Hypothalamus (tissue), 51 donors: ENCODE data around the gene BFSP1.

ENCODE experiments used
- DNase-seq, 51 donors: peaks; one replicate each; lab custom pipeline; 2025; lab: John Stamatoyannopoulos, UW

The BFSP1 gene

GRCh38 chr20:17500826-17501225, 30.4 kb downstream of the BFSP1 start:
- DNase-seq: no peak

GRCh38 chr20:17500271-17500670, 30.9 kb downstream of the BFSP1 start:
- DNase-seq: no peak

- DNase-seq: no peak
These were observed 32.1 kb downstream of the BFSP1 start for GRCh38 chr20:17499041-17499440.

DNA sequence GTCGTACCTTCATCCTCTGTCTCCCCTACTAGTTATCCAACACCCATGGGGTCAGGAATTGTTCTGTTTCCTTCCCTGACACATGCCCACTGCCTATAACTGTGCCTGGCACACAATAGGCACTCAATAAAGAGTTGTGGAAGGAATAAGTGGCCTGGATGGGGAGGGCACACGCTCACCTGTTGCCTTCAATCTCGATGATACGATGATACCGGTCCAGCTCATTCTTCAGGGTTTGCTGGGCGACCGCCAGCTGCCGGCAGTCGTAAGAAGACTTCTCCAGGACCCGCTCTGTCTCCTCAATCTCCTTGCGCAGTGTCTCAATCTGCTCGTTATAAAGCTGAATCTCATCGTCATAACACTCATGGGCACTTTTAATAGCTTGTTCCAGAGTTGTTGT, 32.5 kb downstream of the BFSP1 start:
- DNase-seq: no peak

DNA sequence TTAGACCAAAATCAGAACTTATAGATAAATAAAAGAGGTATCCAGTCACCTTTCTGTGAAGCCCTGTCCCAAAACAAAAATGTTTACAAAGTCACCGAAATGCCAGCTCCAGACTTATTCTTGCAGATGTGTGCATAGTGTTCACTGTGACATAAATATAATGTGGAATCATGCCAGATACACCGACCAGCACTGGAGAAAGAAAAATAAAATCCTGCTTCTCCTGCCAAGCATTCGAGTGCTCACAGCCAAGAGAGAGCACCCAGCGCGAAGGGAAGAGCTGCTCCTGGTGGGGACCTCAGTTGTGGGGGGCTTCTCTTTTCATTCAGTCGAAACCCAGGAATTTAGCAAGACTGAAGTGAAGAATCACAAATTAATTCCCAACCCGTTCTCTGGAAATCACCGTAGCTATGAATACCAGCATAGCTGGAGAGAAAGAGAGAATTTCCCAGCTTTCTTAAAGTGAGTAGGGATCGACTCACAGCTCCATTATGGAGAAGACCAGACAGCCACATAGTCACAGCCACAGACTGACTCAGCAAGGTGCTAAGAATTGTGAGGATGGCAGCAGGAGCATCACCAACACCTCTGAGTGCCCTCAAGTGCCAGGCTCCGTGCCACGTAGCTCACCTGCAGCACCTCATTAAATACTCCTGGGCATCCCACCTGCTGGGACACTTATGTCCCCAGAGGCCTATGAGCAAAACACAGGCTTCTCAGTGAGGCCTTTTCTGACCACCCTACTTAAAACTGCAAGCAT, 33.2 kb downstream of the BFSP1 start:
- DNase-seq: peak in 1 of 51 donors; percentile 12

- DNase-seq: no peak
These were observed 35.4 kb downstream of the BFSP1 start for GRCh38 chr20:17495826-17496225.

DNA sequence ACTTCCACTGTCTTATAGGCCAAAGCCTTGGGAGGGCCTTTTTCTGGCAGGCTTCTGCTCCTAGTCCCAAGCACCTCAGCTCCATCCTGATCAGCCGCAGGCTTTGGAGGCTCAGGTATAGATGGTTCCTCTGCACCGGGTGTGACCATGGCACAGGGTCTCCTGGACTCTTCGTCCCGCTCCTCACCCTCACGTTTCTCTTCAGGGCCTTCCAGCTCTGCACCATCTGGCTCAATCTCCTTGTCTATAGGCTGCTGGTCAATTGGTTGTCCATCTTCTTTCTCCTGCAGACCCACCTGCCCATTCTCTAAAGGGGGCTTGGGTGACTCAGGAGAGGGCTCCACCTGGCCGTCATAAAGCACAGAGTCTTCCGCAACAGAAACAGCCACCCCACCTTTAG, 37.0 kb downstream of the BFSP1 start:
- no peak for DNase-seq

DNA sequence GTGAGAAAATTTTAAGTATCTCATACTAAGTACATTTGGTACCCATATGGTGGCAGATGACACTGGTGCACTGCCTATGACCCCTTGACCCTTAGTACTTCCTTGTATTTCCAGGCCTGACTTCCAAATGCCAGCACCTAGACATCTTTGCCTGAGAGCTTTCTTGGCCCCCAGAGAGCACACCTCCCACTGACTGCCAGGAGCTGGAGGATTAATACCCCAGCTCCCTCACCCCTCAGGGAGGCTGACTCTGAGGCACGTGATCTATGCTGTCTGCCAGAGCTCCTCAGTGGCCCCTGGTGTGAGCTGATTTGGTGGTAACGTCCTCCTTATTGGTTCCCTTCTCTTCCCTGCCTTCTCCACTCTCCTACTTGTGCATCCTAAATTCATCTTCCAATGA, 38.0 kb downstream of the BFSP1 start:
- no peak for DNase-seq

DNA sequence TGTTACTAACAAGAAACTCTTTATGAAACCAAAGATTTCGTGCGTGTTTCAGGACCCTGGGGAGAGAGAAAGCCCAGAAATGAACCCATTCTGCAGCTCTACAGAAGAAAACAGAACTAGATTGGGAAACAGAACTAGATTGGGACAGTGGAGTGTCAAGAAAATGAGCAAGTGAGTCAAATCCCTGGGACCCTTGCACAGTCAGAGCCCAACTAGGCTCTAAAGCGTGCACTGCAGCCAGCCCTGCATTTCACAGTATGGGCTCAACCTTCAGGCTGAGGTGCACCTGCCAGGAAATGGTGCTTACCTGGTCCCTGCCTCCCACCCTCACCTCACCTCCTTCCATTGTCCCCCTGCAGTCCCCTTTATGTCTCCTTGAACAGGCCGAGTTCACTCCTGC, 39.7 kb downstream of the BFSP1 start:
- no peak for DNase-seq

GRCh38 chr20:17491041-17491440, 40.1 kb downstream of the BFSP1 start:
- no peak for DNase-seq

- no peak for DNase-seq
These were observed 40.7 kb downstream of the BFSP1 start for GRCh38 chr20:17490501-17490900.

DNA sequence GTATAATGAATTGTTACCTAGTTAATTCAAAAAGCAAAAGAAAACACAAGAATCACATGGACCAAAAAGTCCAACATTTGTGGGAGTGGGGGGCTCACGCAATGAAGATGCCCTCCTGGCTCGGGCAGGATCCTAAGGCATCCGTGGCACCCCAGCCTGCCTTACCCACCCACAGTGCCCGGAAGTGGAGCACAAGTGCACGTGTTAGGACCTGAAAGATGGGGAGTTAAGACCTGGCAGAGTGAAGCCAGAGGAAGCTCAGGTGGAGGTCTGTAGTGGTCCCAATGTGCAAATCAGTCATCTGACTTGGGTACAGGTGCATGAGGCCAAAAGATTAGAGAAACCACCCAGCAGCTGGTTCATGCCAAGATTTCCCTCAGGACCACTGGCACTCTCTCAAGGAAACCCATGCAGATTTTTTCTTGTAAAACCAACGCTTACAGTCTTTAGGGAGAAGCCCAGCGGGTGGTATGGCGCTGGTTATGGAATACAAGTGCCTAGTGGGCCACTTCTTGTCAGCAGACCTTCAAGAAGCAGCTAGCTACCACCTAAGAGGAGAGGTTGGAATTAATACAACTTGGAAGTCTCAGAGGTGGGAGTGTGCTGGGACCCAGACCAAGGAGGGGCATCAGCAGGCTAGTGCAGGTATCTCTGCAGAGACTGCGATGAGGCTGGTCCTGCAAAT, 42.1 kb downstream of the BFSP1 start:
- DNase-seq: no peak

- DNase-seq: no peak
These were observed 46.2 kb downstream of the BFSP1 start for GRCh38 chr20:17485017-17485416.

DNA sequence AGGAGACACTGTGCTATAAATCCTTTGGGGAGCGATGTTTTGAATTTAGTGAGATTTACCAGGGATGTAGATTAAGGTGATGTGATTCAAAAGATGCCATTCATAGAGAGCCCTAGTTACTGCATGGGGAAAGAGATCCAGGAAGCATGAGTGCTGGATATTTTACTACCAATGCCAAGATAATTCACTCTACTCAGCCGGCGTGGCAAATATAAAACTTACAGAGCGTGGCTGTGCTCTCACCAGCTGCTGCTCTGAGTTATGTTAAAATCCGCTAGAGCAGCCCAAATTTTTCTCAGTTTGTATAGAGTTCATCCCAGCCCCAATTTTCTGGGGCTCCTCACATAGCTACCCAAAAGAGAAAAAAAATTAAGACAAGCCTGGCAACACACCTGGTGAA, 48.6 kb downstream of the BFSP1 start:
- DNase-seq: no peak

GRCh38 chr20:17481661-17482060, 49.5 kb downstream of the BFSP1 start:
- no peak for DNase-seq

DNA sequence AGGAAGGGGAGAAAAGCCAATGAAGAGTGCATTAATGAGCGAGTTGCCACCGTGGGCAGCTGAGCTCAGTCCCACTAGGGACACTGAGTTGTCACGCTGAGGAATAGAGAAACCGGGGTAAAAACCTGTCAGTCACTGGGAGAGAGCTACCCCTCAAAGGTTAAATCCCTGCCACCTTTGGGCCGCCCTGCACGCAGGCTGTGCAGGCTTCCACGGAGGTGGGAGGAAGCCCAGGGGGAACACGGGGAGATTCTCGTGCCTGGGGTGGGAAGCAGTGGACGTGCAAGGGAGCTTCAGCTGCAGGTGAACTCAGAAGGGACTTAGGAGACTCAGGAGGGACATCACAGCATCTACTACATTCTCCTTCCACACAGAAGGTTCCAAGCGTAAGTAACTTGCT, 50.5 kb downstream of the BFSP1 start:
- no peak for DNase-seq

DNA sequence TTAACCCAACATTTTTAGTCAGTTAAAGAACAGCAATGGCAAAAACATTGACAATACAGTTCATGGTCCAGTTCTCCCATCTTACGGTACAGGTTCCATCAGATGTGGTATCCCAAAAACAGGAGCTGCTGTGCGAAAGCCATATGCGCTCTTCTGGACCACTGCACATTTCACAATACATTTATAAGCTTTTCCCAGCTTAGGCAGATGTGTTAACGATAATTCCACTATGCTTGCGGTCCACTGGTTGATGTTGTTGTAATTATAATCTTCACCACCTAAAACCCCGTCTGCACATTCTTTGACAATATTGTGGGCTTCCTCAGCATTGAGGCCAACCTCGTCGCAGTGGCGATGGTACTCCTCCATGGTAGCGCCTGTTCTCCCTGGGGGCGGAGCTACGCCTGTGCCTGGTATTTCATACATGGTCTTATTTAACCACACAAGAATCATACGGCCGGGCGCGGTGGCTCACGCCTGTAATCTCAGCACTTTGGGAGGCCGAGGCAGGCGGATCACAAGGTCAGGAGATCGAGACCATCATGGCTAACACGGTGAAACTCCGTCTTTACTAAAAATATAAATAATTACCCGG, 52.0 kb downstream of the BFSP1 start:
- DNase-seq: no peak

DNA sequence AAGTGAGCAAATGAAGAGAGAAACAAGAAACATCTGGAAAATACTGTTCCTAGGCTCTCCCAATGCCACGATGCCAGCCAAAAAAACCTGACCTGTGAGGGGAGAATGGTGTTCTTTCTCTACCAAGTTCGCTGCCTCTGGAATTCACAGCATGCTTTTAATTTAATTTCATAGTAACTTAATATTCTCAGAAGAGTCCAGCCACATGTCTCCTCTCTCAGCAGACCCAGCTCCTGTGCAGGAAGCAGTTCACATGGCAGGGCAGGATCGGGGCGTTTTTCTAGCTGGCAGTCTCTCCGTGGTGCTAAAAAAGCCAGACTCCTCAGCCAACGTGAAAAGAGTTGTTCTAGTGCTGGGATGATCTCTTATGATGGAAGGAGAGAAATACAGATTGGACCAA, 57.5 kb downstream of the BFSP1 start:
- DNase-seq: no peak

DNA sequence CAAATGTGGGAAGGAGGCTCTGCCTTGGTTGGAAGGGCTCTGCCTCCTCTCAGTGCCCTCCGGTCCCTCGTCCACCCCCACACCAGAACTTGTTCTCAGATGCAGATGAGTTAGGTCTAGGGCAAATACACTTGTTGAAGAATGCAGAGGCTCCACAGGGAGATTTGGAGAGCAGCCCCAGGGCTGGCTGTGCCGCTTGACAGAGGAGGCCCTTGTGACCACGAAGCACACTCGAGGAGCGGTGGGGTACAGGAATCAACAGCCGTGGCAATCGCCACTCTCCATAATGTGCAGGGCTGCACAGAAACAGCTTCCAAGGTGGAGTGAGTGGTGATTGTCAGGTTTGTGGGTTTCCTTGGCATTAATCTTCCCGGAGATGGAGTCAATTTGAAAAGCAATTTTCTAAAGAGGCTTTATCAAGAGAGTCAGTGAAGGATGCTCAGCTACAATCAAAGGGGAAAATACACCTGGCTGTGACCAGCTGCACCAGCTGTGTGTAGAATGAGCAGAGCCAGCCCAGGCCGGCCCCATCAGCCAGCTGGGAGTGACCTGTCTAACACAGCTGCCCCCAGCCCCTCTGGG, 59.5 kb downstream of the BFSP1 start:
- DNase-seq: no peak

DNA sequence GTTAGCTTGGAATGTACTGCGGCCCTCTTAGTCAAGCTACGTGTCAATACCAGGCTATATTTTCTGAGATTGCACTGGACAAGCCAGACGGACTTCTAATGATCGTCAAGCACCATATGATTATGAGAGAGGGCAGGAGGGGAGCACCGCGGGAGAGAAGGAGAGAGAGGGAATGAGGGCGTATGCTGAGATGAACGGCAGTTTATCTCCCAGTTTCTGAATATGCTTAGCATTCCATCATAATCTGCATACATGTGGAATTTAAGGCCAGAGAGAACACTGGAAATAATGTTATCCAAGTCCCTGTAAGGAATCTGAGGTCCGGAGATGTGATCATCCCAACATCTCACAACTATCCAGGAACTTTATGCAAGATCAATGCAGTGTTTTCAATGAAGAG, 60.2 kb downstream of the BFSP1 start:
- DNase-seq: no peak

DNA sequence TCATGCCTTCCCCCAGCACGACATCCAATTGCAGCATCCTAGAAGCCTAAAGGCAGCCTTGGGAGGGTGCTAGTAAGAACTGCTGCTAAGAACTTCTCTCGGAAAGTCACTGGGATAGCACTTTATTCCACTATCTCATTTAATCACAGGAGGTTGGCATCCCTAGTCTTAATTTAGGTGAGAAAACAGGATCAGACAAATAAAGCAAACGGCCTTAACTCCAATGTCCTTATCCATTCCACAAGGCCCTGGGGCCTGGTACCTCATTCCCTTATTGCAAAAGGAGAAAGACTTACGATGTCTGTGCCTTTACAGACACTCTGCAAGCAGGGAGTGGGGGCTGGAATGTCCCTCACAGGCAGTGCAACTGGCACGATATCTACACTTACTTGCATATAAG, 60.7 kb downstream of the BFSP1 start:
- DNase-seq: no peak
